SK-N-SH (cell line): ENCODE results near the gene STIP1.

Experiments used
- CHD2 ChIP-seq: fragments of 150-350 bp; IDR thresholded peaks from 2 replicates; pipeline ENCODE4 v1.6.1; 2018; ENCODE audit warnings: low read length; ENCODE audit not compliant: partially characterized antibody
- CTCF ChIP-seq: fragments of 200-600 bp; sonication (generic); IDR thresholded peaks from 2 replicates; pipeline ENCODE4 v1.6.1; 2017; ENCODE audit warnings: antibody characterized with exemption, mild to moderate bottlenecking, moderate library complexity
- EP300 ChIP-seq, 2 experiments: IDR thresholded peaks; 2 replicates each; pipeline versions ENCODE4 v1.4.0 to v1.6.1; 2012; ENCODE audit warnings: borderline replicate concordance in 1 of 2, low read depth in 1 of 2, low read length in 1 of 2
- FOXM1 ChIP-seq: IDR thresholded peaks from 2 replicates; pipeline ENCODE4 v1.4.0; 2012; ENCODE audit warnings: low read depth, mild to moderate bottlenecking
- GATA2 ChIP-seq: sonication (generic); formaldehyde crosslinking; IDR thresholded peaks from 2 replicates; pipeline ENCODE4 v1.5.0; 2020; ENCODE audit warnings: mild to moderate bottlenecking, missing genetic modification reagents
- REST ChIP-seq: IDR thresholded peaks from 2 replicates; pipeline ENCODE4 v1.6.1; 2012; ENCODE audit warnings: mild to moderate bottlenecking, low read depth, low read length, moderate library complexity
- RFX5 ChIP-seq: IDR thresholded peaks from 2 replicates; pipeline ENCODE4 v1.6.1; 2012; ENCODE audit warnings: mild to moderate bottlenecking, improper control_type of control experiment, low read length
- TAF1 ChIP-seq: IDR thresholded peaks from 2 replicates; pipeline ENCODE4 v1.6.1; 2012; ENCODE audit warnings: low read depth, mild to moderate bottlenecking, low read length, moderate library complexity, borderline replicate concordance
- USF1 ChIP-seq: IDR thresholded peaks from 2 replicates; pipeline ENCODE4 v1.4.0; 2012; ENCODE audit warnings: low read depth, borderline replicate concordance

- TF ChIP-seq CTCF (no peak), EP300 (IDR thresholded peaks at IDR 0.05; ENCODE audit: borderline replicate concordance in 1 of 2, low read depth in 1 of 2, low read length in 1 of 2) (no peak), GATA2 (CRISPR knock-in tag) (no peak), TAF1 (no peak), RFX5 (no peak), CHD2 (no peak), USF1 (no peak), REST (no peak), FOXM1 (no peak)
Observed at GRCh38 chr11:64219755-64220154, 33.8 kb downstream of the STIP1 start.
